Activated CD4-positive, alpha-beta memory T cell treated with anti-CD3 and anti-CD28 coated beads, Interleukin-2, amount 10 ng/mL, durations not matched to agents 7 days and 5 days (primary cell): ENCODE data around the gene RPRML. TPM values are rescaled to one million over a fixed set of nuclear protein-coding genes. Genes with fewer than 3 reads are reported as not detected.
A peak's percentile ranks its signal among the peaks of the same experiment; 100 is the strongest.

Experiments used
- CTCF ChIA-PET: fragments of 350-600 bp; sonication (Branson Sonifier 250); formaldehyde crosslinking; loops from one replicate; lab custom pipeline; 2021; ENCODE audit warnings: antibody characterized with exemption, inconsistent platforms; lab: Charles Lee
- POLR2A ChIA-PET: fragments of 350-600 bp; sonication (Branson Sonifier 250); formaldehyde crosslinking; loops from one replicate; lab custom pipeline; 2021; ENCODE audit warnings: antibody characterized with exemption; lab: Charles Lee
- DNase-seq: peaks from one replicate; pipeline ENCODE4 v3.0.0-alpha.2; 2020
- H3K27ac Mint-ChIP-seq: one replicate; pipeline ENCODE4 v1.8.0; 2021; ENCODE audit warnings: mild to moderate bottlenecking, mixed read lengths
- H3K27me3 Mint-ChIP-seq: one replicate; pipeline ENCODE4 v1.8.0; 2021; ENCODE audit warnings: mixed read lengths
- H3K36me3 Mint-ChIP-seq: one replicate; pipeline ENCODE4 v1.8.0; 2021; ENCODE audit warnings: low read depth, mixed read lengths
- H3K4me1 Mint-ChIP-seq: one replicate; pipeline ENCODE4 v1.8.0; 2021; ENCODE audit warnings: mixed read lengths
- H3K4me3 Mint-ChIP-seq: one replicate; pipeline ENCODE4 v1.8.0; 2021; ENCODE audit warnings: mild to moderate bottlenecking, mixed read lengths
- H3K9me3 Mint-ChIP-seq: one replicate; pipeline ENCODE4 v1.8.0; 2021; ENCODE audit warnings: mixed read lengths
- total RNA-seq, 2 experiments: library from RNA; stranded (reverse); gene quantifications; one replicate each; pipeline ENCODE4 v1.2.3, GENCODE V29; 2021

Gene RPRML
- total RNA-seq, 2 experiments from 2014 or later, result not detected

DNA sequence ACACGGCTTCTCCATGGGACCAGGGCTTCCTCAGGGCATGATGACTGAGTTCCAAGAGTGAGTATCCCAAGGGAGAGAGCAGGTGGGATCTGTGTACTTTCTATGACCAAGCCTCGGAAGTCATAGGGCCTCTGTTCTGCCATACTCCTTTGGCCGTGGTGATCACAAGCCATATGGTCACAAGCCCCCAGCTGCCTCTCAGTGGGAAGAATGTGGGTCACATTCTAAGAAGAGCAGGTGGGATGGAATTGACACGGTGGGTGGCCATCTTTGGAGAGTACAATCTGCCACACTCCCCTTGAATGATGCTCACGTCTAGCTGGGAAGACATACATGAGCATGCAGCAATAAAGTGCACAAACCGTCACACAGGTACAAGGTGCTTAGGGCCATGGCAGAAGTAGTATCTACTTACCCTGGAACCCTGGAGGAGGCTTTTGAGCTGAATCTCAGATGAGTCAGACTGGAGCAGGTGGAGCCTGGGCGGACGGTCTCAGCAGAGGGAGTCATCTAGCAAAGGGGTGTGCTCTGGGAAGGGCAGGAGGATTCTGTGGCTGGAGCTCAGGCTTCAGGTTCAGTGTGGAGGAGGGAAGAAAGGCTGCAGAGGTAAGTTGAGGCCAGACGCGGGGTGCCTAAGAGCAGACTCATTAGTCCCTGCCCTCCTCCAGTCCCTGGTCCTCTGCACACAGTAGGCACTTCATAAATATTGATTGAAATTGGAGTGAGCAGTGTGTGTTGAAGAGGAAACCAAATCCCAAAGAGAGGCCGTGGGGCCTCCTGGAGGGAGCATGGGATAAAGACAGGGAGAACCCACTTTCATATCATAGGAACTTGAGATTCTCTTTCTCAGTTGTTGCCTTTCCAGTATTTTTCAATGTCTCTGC is 29.5 kb downstream of the RPRML start:
- no peak overlapping the region for H3K27ac Mint-ChIP-seq
- ChIA-PET CTCF (no interaction called here), POLR2A (interaction anchor here (1.0 kb wide), 1 partner anchor 1309 kb away, joined by 3 read pairs; no protein-coding TSS in a partner anchor)
- no peaks in the 10 kb centered on the region for H3K36me3 Mint-ChIP-seq
- H3K4me3 Mint-ChIP-seq, result no peak overlapping the region
- no peaks in the 10 kb centered on the region for H3K27me3 Mint-ChIP-seq
- H3K9me3 Mint-ChIP-seq, result no peaks in the 10 kb centered on the region
- DNase-seq, result no peak
- H3K4me1 Mint-ChIP-seq, result no peaks in the 10 kb centered on the region

DNA sequence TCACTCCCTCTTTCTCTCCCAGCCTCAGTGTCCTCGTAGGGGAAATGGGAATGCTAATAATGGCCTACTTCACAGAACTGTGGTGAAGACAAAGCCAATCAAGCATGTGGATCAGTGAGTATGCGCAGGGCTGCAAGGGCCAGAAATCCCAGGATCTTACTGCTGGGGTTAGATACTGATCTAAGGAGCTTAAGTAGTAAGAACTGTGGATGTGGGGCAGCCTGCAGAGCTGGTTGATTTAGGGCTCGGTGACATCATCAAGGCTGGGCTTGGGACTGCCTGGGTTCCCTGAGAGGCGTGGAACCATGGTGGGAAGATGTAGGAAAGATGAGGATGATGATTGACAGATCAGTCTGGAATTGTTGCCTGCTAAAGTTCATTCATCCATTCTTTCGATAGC is 30.5 kb downstream of the RPRML start:
- POLR2A ChIA-PET, result interaction anchor here (0.5 to 1.2 kb wide), 2 partner anchors 9 to 670 kb away, joined by 3 read pairs; no protein-coding TSS in a partner anchor
- DNase-seq, result no peak
- no peak overlapping the region for H3K4me3 Mint-ChIP-seq
- H3K9me3 Mint-ChIP-seq, result no peaks in the 10 kb centered on the region
- peaks cover 5% of the 10 kb centered on the region for H3K4me1 Mint-ChIP-seq
- CTCF ChIA-PET, result no interaction called here
- no peak overlapping the region for H3K27ac Mint-ChIP-seq
- H3K36me3 Mint-ChIP-seq, result no peaks in the 10 kb centered on the region
- no peaks in the 10 kb centered on the region for H3K27me3 Mint-ChIP-seq

DNA sequence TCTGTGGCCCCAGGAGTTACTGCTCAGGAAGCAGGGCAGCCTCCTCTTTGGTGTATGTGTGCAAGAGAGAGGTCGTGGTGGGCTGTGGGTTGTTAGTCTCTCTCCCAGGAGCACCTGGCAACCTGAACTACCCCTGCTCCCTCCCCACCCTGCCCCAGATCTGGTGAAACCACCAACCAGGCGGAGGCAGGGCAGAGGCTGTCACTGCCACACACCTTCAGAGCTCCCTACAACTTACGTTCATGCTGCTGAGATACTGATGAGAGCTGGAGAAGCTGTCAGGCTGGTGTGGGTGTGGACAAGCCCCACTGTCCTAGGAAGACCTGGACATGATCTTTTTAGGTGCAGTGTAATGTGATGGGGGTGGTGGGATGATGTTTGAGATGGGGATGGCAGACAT is 31.8 kb downstream of the RPRML start:
- DNase-seq, result no peak
- H3K27ac Mint-ChIP-seq, result no peak overlapping the region
- H3K27me3 Mint-ChIP-seq, result no peaks in the 10 kb centered on the region
- POLR2A ChIA-PET, result interaction anchor here (1.0 to 1.2 kb wide), 2 partner anchors 17 to 54 kb away, joined by 3 read pairs; no protein-coding TSS in a partner anchor
- H3K4me3 Mint-ChIP-seq, result no peak overlapping the region
- CTCF ChIA-PET, result no interaction called here
- peaks cover 9% of the 10 kb centered on the region for H3K4me1 Mint-ChIP-seq
- no peaks in the 10 kb centered on the region for H3K36me3 Mint-ChIP-seq
- no peaks in the 10 kb centered on the region for H3K9me3 Mint-ChIP-seq

DNA sequence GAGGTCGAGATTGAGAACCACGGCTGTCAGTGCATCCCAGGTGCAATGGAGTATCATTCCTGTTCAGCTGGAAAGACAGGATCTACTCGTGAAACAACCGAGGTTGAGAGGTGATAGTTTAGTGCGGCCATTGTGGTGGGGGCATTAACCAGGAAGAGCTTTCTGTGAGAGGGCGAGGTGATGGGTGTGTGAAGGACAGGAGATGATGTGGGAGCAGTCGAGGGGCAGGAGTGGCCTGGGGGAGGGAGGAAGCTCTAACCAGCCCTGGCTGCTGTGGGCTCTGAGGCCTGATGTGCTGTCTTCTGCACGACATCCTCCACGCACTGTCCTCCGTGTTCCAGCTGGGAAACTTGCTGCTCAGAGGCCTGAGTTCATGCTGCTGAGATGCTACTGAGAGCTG is 34.1 kb downstream of the RPRML start:
- no peaks in the 10 kb centered on the region for H3K27me3 Mint-ChIP-seq
- H3K4me3 Mint-ChIP-seq, result no peak overlapping the region
- no peaks in the 10 kb centered on the region for H3K9me3 Mint-ChIP-seq
- peaks cover 9% of the 10 kb centered on the region for H3K4me1 Mint-ChIP-seq
- peaks cover 12% of the 10 kb centered on the region for H3K36me3 Mint-ChIP-seq
- POLR2A ChIA-PET, result no interaction called here
- CTCF ChIA-PET, result interaction anchor here (1.3 kb wide), 1 partner anchor 55 kb away, joined by 5 read pairs; no protein-coding TSS in a partner anchor
- H3K27ac Mint-ChIP-seq, result no peak overlapping the region
- no peak for DNase-seq

DNA sequence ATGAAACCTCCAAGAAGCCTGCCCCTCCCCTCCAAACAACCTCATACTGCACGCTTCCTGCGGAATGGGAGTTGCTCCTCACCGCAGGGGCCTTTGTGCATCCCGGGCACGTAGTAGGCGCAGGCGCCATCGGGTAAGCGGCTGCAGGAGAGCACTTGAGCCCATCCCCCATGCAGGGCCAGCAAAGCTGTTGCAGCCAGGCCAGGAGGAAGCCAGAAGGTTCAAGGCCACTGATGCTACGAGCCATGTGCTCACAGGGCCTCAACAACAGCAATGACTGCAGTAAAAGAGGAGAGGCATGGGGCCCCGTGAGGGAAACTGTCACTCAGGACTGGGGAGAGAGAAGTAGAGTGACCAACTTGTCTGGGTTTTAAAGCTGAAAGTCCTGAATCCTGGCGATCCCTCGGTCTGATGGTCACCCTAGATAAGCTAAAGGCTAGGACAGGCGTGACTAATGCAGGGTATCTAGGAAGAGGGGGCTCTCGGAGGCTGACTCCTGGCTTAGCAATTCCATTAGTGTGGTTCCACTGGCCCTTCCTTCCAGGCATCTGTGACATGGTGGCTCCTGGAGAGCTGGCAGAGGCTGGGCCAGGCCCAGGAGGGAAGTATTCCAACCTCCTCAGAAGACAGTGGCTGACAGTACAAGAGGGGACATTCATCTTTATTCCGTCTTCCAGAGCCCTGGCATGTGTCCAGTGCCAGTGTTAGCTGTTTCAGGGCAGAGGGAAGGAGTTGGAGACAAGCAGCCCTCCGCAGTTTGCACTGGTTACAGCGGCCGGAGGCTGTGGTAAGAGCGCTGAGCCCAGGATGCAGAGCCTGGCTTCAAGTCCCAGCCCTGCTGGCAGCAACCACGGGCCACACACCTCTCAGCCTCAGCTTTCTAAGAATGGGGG is 35.3 kb downstream of the RPRML start:
- H3K4me1 Mint-ChIP-seq, result peaks cover 9% of the 10 kb centered on the region
- DNase-seq, result no peak
- H3K27ac Mint-ChIP-seq, result no peak overlapping the region
- no peaks in the 10 kb centered on the region for H3K27me3 Mint-ChIP-seq
- POLR2A ChIA-PET, result no interaction called here
- CTCF ChIA-PET, result interaction anchor here (1.0 kb wide), 1 partner anchor 58 kb away, joined by 3 read pairs; no protein-coding TSS in a partner anchor
- H3K36me3 Mint-ChIP-seq, result peaks cover 23% of the 10 kb centered on the region
- no peak overlapping the region for H3K4me3 Mint-ChIP-seq
- no peaks in the 10 kb centered on the region for H3K9me3 Mint-ChIP-seq

DNA sequence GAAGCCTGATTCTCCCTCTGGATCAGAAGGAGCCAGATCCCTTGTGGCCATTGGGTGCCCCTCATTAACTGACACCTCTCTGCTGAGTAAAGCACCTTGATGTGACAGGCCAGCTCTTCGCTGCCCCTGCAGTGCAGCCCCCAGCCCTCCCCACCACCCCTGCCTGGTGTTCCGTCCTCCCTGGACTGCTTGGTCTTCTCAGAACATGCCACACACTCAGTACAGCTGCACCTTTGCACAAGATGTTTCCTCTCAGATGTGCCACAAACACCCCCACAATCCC is 35.9 kb downstream of the RPRML start:
- peaks cover 9% of the 10 kb centered on the region for H3K4me1 Mint-ChIP-seq
- H3K27me3 Mint-ChIP-seq, result no peaks in the 10 kb centered on the region
- H3K27ac Mint-ChIP-seq, result no peak overlapping the region
- H3K36me3 Mint-ChIP-seq, result peaks cover 28% of the 10 kb centered on the region
- H3K9me3 Mint-ChIP-seq, result no peaks in the 10 kb centered on the region
- no peak overlapping the region for H3K4me3 Mint-ChIP-seq
- ChIA-PET POLR2A (interaction anchor here (1.0 kb wide), 1 partner anchor 71 kb away, joined by 3 read pairs; no protein-coding TSS in a partner anchor), CTCF (interaction anchor here (0.6 to 2.4 kb wide), 5 partner anchors 9 to 101 kb away, joined by 3 to 13 read pairs (median 4); no protein-coding TSS in a partner anchor)
- no peak for DNase-seq

DNA sequence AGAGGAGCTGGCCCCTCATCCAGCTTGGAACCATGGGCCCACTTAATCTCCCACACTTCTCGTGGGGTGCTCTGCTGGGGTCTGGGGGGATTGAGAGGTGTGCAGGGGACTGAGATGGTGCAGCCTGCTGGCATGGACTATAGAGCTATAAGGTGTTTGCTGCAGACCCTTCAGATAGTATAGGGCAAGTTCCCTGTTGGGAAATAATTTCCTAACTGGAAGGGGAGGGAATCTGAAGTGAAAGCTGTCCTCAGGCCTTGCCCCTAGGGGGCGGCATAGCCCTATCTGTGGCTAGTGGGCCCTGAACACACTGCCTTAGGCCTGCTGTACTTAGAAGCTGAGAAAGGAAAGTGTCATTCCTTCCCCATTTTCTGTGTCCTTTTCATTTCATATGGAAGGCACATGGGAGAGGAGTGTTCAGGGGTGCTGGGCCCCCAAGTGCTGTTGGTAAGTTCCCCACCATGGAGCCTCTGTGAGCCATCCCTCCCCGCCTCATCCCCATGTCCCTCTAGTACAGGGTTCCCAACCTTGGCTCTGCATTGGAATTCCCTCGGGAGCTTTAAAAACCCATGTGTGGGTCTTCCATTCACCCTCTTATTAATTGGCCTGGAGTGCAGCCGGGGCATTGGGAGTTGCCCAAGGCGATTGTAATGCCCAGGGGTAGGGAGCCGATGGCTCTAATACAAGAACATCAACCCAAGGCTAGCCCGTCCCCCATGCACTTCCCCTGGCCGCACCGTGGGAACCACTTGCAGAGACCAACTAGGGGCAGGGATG is 36.4 kb downstream of the RPRML start:
- no peaks in the 10 kb centered on the region for H3K27me3 Mint-ChIP-seq
- H3K4me3 Mint-ChIP-seq, result no peak overlapping the region
- peaks cover 9% of the 10 kb centered on the region for H3K4me1 Mint-ChIP-seq
- peaks cover 29% of the 10 kb centered on the region for H3K36me3 Mint-ChIP-seq
- H3K27ac Mint-ChIP-seq, result no peak overlapping the region
- CTCF ChIA-PET, result interaction anchor here (0.6 to 2.4 kb wide), 11 partner anchors 9 to 238 kb away, joined by 3 to 13 read pairs (median 3); no protein-coding TSS in a partner anchor
- DNase-seq, result peak; percentile 56
- H3K9me3 Mint-ChIP-seq, result no peaks in the 10 kb centered on the region
- POLR2A ChIA-PET, result interaction anchor here (1.0 kb wide), 1 partner anchor 71 kb away, joined by 3 read pairs; no protein-coding TSS in a partner anchor

DNA sequence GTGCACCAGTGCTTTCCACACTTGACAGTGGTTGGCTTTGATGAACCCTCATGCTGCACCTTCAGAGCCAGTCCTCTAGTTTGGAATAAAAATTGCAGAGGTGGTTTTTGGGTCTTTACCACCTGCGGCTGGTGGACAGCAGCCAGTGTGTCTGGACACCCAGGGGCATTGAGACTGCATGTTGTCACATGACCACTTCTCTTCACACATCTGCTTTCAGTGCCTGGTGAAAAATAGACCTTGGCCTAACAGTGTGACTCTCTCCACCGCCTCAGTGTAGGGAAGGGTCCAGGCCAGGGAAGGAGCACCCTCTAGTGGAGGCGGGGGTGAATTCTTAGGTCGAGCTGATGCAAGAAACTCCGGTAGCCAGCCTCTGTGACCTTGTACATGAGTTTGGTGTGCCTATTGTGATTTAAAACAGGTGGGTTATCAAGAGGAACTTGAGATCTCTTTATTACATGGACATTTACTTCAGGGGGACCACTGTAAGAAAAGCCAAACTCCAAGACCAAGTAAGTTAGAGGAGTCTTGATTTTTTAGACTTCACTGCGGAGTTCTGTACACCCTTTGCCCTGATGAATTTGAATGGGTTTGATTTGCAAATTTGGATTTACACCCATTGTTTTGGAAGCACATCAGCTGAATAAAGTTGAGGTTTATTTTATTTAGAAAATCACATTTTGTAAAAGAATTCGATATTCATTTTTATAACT is 38.2 kb downstream of the RPRML start:
- H3K4me1 Mint-ChIP-seq, result peaks cover 10% of the 10 kb centered on the region
- no peak overlapping the region for H3K4me3 Mint-ChIP-seq
- POLR2A ChIA-PET, result no interaction called here
- no peaks in the 10 kb centered on the region for H3K27me3 Mint-ChIP-seq
- H3K9me3 Mint-ChIP-seq, result no peaks in the 10 kb centered on the region
- peaks cover 44% of the 10 kb centered on the region for H3K36me3 Mint-ChIP-seq
- peak; percentile 75 for DNase-seq
- no peak overlapping the region for H3K27ac Mint-ChIP-seq
- CTCF ChIA-PET, result interaction anchor here (0.6 to 2.4 kb wide), 11 partner anchors 10 to 118 kb away, joined by 3 to 13 read pairs (median 3); no protein-coding TSS in a partner anchor

DNA sequence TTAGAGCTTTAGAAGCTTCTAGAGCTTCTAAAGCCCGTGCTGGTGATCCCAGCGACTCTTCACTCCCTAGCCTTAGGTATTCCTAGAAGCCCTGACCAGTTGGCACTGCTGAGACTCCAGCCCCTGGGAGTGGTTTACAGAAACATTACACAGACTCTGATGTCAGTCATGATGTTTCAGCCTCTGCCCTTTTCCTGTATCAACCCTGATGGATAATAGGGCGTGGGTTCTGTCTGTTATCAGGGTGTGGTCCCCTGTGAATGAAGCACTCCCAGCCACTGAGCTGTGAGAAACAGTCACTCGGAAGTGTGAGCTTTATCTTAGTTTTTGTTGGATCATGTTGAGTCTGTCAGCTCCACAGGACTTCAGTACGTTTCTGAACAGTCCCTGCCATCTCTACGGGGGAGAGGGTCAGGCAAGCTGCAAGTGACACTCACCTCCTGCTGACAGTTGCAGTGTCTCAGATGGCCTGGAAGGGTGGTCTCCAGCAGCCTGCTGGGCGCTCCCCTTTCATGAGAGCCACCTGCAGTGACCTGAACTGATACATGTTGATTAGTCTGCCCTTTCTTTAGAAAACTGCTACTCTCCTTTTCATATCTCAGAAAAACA is 43.3 kb downstream of the RPRML start:
- H3K4me1 Mint-ChIP-seq, result peaks cover 3% of the 10 kb centered on the region
- no peak for DNase-seq
- no peak overlapping the region for H3K27ac Mint-ChIP-seq
- POLR2A ChIA-PET, result no interaction called here
- no peak overlapping the region for H3K4me3 Mint-ChIP-seq
- H3K27me3 Mint-ChIP-seq, result no peaks in the 10 kb centered on the region
- H3K36me3 Mint-ChIP-seq, result peaks cover 88% of the 10 kb centered on the region
- no peaks in the 10 kb centered on the region for H3K9me3 Mint-ChIP-seq
- CTCF ChIA-PET, result no interaction called here

DNA sequence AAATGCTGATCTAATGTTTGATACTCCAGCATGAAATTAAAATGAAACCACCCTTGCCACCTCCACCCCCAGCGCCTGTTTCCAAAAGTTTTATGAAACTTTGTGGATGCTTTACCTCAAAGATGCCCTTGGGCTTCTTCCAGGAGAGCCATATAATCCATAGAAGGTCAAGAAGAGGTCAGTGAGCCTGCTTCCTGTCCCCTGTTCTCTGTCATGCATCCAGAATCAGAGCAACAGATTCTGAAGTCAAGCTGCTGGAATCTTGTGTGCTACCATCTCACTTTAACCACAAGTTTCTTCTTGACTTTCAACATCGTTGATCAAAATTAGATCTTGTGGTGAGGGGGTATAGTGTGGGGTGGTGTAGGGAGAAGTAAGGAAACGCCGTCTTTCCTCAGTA is 47.5 kb downstream of the RPRML start:
- H3K27me3 Mint-ChIP-seq, result no peaks in the 10 kb centered on the region
- H3K9me3 Mint-ChIP-seq, result no peaks in the 10 kb centered on the region
- no peak for DNase-seq
- ChIA-PET POLR2A (no interaction called here), CTCF (no interaction called here)
- no peak overlapping the region for H3K27ac Mint-ChIP-seq
- H3K4me1 Mint-ChIP-seq, result peaks cover 27% of the 10 kb centered on the region
- H3K4me3 Mint-ChIP-seq, result no peak overlapping the region
- H3K36me3 Mint-ChIP-seq, result peaks cover 72% of the 10 kb centered on the region

DNA sequence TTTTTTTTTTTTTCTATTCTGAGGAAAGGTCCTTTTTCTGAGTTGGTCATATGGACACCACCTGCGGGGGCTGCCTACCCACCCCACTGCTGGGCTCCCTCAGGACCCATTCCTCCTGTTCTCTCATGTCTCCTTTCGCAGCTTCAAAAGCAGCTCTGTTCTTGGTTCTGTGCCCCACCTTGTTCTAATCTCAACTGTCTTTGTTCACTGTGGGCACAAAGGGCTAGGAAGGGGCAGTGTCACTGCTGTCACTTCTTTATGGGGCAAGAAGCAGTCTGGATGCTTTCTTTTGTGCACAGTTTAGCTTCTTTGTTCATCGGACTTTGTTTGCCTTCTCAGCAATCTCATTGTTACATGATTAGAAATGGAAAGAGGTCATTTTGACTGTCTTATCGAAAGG is 49.0 kb downstream of the RPRML start:
- ChIA-PET CTCF (interaction anchor here (1.4 kb wide), 1 partner anchor 10 kb away, joined by 6 read pairs; no protein-coding TSS in a partner anchor), POLR2A (no interaction called here)
- Mint-ChIP-seq H3K4me1 (peaks cover 40% of the 10 kb centered on the region), H3K36me3 (peaks cover 68% of the 10 kb centered on the region), H3K4me3 (no peak overlapping the region), H3K27me3 (no peaks in the 10 kb centered on the region), H3K27ac (no peak overlapping the region), H3K9me3 (no peaks in the 10 kb centered on the region)
- DNase-seq, result no peak
